Coronary artery (tissue), 2 donors: ENCODE measurements around the gene ST13.
"Not testable (repeated sequence)": the region's sequence is repeated elsewhere in the genome, so short reads cannot be mapped to it uniquely, and the experiment has no call there.

ENCODE experiments used
- DNase-seq: peaks from one replicate; pipeline ENCODE4 v3.0.0-alpha.2; 2017; ENCODE audit warnings: low spot score
- H3K27ac ChIP-seq, 2 donors: fragments of 200-600 bp; sonication (generic); one replicate each; pipeline ENCODE4 v1.5.1; 2016 to 2019
- H3K4me3 ChIP-seq: fragments of 200-600 bp; sonication (generic); 2 replicates; pipeline ENCODE4 v1.5.1; 2016; ENCODE audit warnings: mild to moderate bottlenecking, moderate library complexity
- CTCF ChIP-seq: fragments of 200-600 bp; sonication (generic); IDR thresholded peaks from one replicate; pipeline ENCODE4 v1.5.1; 2019; ENCODE audit warnings: antibody characterized with exemption

Gene ST13

DNA sequence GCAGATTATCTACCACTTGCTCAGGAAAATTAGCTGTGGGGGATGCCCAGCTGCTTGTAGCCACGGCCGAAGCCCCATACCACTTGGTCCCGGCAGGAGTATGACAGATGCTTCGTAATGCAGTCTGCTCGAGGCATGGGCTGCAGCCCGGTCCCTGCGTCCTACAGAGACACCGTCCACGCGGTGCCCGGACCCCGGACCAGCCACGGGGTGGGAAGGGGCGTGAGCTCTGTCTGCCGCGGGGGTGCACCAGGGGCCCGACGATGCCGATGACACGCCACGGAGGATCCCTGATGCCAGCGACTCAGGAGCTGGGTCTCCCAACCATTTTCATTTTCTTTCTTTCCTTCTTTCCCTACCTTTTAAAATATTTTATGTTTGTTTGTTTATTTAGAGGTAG lies 67.3 kb downstream of the ST13 start:
- H3K4me3 ChIP-seq: no peak overlapping the region
- no peak for TF ChIP-seq CTCF
- DNase-seq: no peak
- H3K27ac ChIP-seq: no peak overlapping the region

DNA sequence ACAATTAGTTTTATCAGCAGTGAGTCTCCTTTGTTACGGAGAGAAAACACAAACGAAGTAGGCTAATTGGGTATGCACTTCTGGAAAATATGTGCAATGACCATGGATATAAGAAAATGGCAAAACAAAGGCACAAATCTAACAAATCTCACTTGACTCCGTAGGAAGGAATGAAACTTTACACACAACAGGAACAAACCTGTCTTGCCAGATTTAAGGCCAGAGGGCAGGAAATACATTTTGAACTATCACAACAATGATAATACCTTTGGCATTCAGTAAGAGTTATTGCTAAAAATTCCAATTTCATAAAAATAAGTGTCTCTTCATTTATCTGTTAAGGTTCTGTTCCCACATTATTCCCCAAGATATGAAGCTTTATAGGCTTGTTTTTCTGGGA lies 73.9 kb downstream of the ST13 start:
- Histone ChIP-seq H3K4me3 (no peak overlapping the region), H3K27ac (no peak overlapping the region)
- no peak for TF ChIP-seq CTCF
- DNase-seq: no peak

DNA sequence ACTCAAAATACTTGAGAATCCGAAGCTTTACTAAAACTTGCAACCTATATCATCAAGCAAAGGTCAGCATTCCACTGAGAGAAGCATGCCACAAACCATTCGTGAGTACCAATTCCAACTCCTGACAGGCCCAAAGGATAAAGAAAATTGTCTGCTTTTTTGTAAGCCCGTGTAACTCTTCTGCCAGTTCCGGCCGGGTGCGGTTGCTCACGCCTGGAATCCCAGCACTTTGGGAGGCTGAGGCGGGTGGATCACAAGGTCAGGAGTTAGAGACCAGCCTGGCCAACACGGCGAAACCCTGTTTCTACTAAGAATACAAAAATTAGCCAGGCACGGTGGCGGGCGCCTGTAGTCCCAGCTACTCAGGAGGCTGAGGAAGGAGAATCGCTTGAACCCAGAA lies 74.7 kb downstream of the ST13 start:
- H3K4me3 ChIP-seq, DNase-seq, H3K27ac ChIP-seq: not testable (repeated sequence)
